Measurements from ENCODE around the gene SAMD1.
A peak's percentile ranks its signal among the peaks of the same experiment; 100 is the strongest.

The SAMD1 gene

DNA sequence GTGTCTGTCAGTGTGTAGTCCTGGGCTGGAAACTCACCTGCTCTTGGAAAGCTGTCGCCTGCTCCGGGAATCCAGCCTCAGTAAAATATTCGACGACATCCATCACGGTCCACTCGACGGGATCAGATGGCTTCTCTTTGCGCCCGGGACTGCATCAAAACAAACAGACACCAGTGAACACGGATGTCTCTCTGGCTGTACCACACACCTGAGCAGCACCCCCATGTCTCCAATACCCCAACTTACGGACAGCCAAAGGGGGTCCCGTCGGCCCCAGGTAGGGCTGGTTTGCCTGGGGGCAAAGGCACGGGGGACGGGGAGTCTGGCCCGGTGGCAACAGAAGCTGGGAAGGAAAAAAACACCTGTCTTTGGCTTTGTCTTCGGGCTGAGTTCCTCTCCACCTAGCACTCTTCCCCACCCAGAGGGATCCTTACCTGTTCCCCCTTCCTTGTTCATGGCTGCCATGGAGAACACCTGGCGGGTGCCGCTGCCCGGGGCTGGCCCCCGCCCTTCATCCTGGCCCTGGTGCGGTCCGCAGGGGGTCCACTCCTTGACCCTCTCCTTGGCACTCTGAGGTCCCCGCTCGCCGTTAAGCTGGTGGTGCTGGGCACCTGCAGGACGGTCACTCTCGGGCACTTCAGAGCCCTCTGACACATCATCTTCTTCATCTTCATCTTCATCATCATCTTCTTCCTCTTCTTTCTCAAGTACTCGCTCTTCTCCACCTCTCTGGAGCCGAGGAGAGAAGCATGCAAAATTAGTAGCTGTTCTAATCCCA lies 1.7 kb downstream of the SAMD1 start:
- no peak for DNase-seq

- no peak for DNase-seq
These were observed 4.5 kb downstream of the SAMD1 start for GRCh38 chr19:14086098-14086497.

GRCh38 chr19:14085309-14085995 lies 5.1 kb downstream of the SAMD1 start, which contains the start of gene C19orf67:
Gene C19orf67, minus strand, starts transcription at chr19:14085783. Its CDS starts 156 bp downstream, at chr19:14085627.
- no peak for DNase-seq

GRCh38 chr19:14082675-14082960 lies 7.9 kb downstream of the SAMD1 start:
- no peak for DNase-seq

- no peak for DNase-seq
These were observed 8.5 kb downstream of the SAMD1 start for GRCh38 chr19:14081797-14082674.

GRCh38 chr19:14080887-14081796 lies 9.4 kb downstream of the SAMD1 start:
- peak; percentile 100 for DNase-seq

GRCh38 chr19:14078411-14078810 lies 12.1 kb downstream of the SAMD1 start:
- peak; percentile 85 for DNase-seq

- DNase-seq: no peak
These were observed 16.4 kb downstream of the SAMD1 start for GRCh38 chr19:14073925-14074838.

DNA sequence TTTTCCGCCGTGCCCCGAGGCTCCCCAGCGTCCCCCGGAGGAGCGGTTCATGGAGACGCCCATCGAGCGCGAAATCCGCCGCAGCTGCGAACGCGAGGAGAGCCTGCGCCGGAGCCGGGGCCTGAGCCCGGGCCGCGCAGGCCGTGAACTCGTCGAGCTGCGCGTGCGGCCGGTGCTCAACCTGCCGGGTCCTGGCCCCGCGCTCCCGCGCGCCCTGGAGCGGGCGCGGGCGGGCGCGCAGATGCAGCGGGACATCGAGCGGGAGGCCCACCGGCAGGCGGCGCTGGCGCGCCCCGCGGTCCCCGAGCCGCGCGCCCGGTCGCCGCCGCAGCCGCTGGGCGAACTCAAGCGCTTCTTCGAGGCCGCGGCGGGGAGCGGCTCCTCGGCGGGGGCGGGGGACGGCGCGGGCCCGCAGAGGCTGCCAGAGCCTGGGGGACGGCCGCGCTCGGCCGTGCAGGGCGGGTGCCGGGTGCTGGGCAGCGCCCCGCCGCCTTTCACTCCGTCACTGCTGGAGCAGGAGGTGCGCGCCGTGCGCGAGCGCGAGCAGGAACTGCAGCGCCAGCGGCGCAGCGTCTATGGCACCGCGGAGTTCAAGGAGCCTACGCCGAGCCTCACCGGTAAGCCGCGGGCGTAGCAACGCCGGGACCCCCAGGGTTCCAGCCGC lies 17.2 kb downstream of the SAMD1 start:
- DNase-seq: peak; percentile 85

DNA sequence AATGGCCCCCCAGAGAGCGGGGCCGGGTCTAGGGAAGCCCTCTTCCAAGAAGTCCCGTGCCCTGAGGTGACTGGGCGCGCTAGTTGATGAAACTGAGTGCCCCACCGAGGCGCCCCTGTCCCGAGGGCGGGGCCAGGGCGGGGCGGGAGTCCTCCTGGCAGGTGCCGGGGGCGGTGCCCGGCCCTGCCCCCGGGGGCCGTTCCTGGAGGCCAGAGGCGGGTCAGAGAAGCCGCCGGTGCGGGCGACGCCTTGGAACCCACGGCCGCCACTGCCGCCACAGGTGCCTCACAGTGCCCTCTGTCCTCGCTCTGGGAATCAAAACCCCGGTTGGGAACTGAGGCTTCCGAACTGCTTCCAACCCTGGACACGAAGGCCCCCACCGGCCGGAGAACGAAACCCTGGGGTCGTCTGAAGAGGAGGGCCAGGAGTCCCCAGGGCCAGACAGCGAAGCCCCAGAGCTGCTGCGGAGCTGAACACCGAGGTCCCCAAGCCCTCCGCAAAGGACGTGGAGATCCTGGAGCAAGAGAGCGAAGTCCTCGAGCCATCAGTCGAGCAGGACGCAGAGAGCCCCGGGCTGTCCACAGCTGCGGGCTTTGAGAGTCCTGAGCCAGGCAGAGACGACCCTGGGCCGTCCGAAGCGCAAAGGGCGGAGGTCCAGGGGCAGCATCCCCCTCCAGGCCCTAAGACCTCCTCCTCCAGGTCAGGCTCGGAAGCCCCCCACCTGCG lies 17.9 kb downstream of the SAMD1 start, which contains the start of gene MISP3:
Gene MISP3 (plus strand): TSS at position 252 of the 726 bp plus-strand sequence. CDS start 524 bp downstream, outside the sequence.
- no peak for DNase-seq

- DNase-seq: no peak
These were observed 20.1 kb downstream of the SAMD1 start for GRCh38 chr19:14070268-14071050.

DNA sequence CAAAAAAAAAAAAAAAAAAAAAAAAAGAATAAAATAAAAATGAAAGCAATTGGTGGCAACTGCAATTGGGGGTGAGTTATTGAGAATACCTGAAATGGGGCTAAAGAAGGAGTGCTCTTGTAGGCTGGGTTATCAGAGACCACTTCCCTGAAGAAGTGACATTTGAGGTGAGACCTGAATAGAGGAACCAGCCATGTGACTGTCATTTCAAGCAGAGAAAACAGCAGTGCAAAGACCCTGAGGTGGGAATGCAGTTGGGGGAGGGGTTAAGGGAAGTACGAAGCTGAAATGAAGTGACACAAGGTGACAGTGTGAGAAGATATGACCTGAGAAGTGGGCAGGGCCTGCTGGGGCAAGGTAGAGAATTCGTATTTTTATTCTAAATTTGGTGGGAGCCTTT lies 24.4 kb downstream of the SAMD1 start:
- DNase-seq: no peak

DNA sequence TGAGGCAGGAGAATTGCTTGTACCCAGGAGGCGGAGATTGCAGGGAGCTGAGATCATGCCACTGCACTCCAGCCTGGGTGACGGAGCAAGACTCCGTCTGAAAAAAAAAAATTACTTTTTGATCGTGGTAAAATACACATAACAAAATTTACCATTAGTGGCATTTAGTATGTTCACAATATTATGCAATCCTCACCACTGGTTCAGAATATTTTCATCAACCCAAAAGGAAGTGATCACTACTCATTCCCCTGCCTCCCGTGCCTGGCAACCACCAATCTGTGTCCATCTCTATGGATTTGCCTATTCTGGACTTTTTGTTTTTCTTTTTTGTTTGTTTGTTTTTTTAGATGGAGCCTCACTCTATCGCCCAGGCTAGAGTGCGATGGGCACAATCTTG lies 27.4 kb downstream of the SAMD1 start:
- DNase-seq: peak; percentile 20

DNA sequence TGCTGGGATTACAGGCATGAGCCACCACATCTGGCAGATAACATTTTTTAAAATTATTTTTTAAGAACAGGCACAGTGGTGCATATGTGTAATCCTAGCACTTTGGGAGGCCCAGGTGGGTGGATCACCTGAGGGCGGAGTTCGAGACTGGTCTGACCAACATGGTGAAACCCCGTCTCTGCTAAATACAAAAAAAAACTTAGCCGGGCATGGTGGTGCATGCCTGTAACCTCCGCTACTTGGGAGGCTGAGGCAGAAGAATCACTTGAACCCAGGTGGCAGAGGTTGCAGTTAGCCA lies 28.0 kb downstream of the SAMD1 start:
- DNase-seq: no peak

DNA sequence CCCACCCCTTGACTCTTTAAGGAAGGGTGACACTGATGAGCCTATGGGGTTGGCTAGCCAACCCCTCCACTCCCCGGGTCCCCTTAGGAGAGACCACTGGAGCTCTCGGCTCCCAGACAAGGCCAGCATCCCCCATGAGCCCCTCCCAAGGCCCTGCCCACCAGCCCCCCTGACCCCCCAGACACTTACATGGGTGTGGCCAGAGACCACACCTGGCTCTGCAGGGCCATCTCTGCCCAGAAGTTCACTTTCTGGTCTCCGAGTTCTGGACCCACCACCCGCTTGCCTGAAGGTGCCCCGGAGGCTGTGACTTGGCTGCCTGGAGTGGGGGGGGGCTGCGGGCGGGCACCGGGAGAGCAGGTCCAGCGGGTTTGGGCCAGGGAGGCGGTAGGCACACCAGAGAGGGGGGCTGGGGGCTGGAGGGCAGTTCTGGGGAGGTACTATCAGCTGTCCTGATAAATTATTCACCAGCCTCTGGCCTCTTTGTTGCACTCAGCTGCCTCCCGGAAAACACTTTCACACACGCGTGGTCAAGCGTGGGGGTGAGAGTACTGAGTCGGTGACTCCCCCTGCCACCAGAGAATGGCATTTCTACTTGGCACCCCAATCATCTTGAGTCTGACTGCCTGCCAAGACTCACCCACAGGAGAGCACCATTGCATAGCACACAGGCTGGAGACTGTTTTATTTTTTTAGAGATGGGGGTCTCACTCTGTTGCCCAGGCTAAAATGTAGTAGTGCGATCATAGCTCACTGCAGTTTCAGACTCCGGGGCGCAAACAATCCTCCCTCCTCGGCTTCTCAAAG lies 28.6 kb downstream of the SAMD1 start, which contains the start of gene PALM3:
Gene PALM3 (minus strand): TSS at position 326 of the 807 bp plus-strand sequence. CDS start 96 bp downstream, at position 230.
- no peak for DNase-seq

GRCh38 chr19:14061081-14061749 lies 29.3 kb downstream of the SAMD1 start:
- no peak for DNase-seq

- DNase-seq: no peak
These were observed 30.8 kb downstream of the SAMD1 start for GRCh38 chr19:14059652-14060155.

All from suppressor macrophage treated with lipopolysaccharide for 4 hours (primary cell).